Glutamatergic neuron (in vitro differentiated cells): ENCODE measurements around the gene KRTAP10-1. TPM values are rescaled to one million over a fixed set of nuclear protein-coding genes. Genes with fewer than 3 reads are reported as not detected.

Source experiments
- DNase-seq: peaks from one replicate; pipeline ENCODE4 v3.0.0; 2022
- H3K27ac Mint-ChIP-seq: one replicate; pipeline ENCODE4 v1.8.0; 2020; ENCODE audit warnings: mild to moderate bottlenecking, mixed read lengths, inconsistent platforms; ENCODE audit not compliant: unreplicated experiment
- H3K27me3 Mint-ChIP-seq: one replicate; pipeline ENCODE4 v1.8.0; 2020; ENCODE audit warnings: mild to moderate bottlenecking, moderate library complexity, mixed read lengths, inconsistent platforms; ENCODE audit not compliant: unreplicated experiment
- H3K36me3 Mint-ChIP-seq: one replicate; pipeline ENCODE4 v1.8.0; 2020; ENCODE audit warnings: mild to moderate bottlenecking, mixed read lengths, inconsistent platforms; ENCODE audit not compliant: unreplicated experiment
- H3K4me1 Mint-ChIP-seq: one replicate; pipeline ENCODE4 v1.8.0; 2020; ENCODE audit warnings: mild to moderate bottlenecking, low read depth, mixed read lengths, inconsistent platforms; ENCODE audit not compliant: unreplicated experiment
- H3K4me3 Mint-ChIP-seq: one replicate; pipeline ENCODE4 v1.8.0; 2020; ENCODE audit warnings: mild to moderate bottlenecking, mixed read lengths, inconsistent platforms; ENCODE audit not compliant: unreplicated experiment
- H3K9me3 Mint-ChIP-seq: one replicate; pipeline ENCODE4 v1.8.0; 2020; ENCODE audit warnings: mild to moderate bottlenecking, moderate library complexity, mixed read lengths, inconsistent platforms; ENCODE audit not compliant: unreplicated experiment
- total RNA-seq: library from RNA; stranded (reverse); fragmentation: NEBNext Ultra II Directional; extraction: Animal tissue kit (Norgen Biotek cat#: 25700); gene quantifications from one replicate; pipeline ENCODE4 v1.2.1, GENCODE V29; 2021; ENCODE audit not compliant: unreplicated experiment
- TF ChIP-seq, protein P1 (sequence below): fragments of 200-600 bp; sonication (generic); IDR thresholded peaks from one replicate; pipeline ENCODE4 v1.5.0; 2021; ENCODE audit not compliant: partially characterized antibody, unreplicated experiment

The KRTAP10-1 gene
- total RNA-seq, 1 donor from 2014 or later: not detected

GRCh38 chr21:44568667-44569556, 28.9 kb upstream of the KRTAP10-1 start:
- TF ChIP-seq, protein P1, sequence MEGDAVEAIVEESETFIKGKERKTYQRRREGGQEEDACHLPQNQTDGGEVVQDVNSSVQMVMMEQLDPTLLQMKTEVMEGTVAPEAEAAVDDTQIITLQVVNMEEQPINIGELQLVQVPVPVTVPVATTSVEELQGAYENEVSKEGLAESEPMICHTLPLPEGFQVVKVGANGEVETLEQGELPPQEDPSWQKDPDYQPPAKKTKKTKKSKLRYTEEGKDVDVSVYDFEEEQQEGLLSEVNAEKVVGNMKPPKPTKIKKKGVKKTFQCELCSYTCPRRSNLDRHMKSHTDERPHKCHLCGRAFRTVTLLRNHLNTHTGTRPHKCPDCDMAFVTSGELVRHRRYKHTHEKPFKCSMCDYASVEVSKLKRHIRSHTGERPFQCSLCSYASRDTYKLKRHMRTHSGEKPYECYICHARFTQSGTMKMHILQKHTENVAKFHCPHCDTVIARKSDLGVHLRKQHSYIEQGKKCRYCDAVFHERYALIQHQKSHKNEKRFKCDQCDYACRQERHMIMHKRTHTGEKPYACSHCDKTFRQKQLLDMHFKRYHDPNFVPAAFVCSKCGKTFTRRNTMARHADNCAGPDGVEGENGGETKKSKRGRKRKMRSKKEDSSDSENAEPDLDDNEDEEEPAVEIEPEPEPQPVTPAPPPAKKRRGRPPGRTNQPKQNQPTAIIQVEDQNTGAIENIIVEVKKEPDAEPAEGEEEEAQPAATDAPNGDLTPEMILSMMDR: no peak
- no peaks in the 10 kb centered on the region for H3K4me1 Mint-ChIP-seq
- DNase-seq: no peak
- H3K9me3 Mint-ChIP-seq: peaks cover 17% of the 10 kb centered on the region
- H3K27ac Mint-ChIP-seq: no peak overlapping the region
- peaks cover 17% of the 10 kb centered on the region for H3K36me3 Mint-ChIP-seq
- H3K27me3 Mint-ChIP-seq: peaks cover 7% of the 10 kb centered on the region
- no peak overlapping the region for H3K4me3 Mint-ChIP-seq

- Mint-ChIP-seq H3K4me3 (no peak overlapping the region), H3K36me3 (peaks cover 17% of the 10 kb centered on the region), H3K27ac (no peak overlapping the region), H3K9me3 (peaks cover 17% of the 10 kb centered on the region), H3K27me3 (peaks cover 7% of the 10 kb centered on the region), H3K4me1 (no peaks in the 10 kb centered on the region)
- no peak for DNase-seq
- TF ChIP-seq, protein P1: no peak
Observed at GRCh38 chr21:44568261-44568660, 28.3 kb upstream of the KRTAP10-1 start.

- H3K4me1 Mint-ChIP-seq: no peaks in the 10 kb centered on the region
- TF ChIP-seq, protein P1: no peak
- peaks cover 7% of the 10 kb centered on the region for H3K27me3 Mint-ChIP-seq
- no peak overlapping the region for H3K27ac Mint-ChIP-seq
- no peak for DNase-seq
- H3K36me3 Mint-ChIP-seq: peaks cover 12% of the 10 kb centered on the region
- no peak overlapping the region for H3K4me3 Mint-ChIP-seq
- H3K9me3 Mint-ChIP-seq: peaks cover 12% of the 10 kb centered on the region
Observed at GRCh38 chr21:44567481-44568171, 27.6 kb upstream of the KRTAP10-1 start.

GRCh38 chr21:44566403-44566802, 26.4 kb upstream of the KRTAP10-1 start:
- no peaks in the 10 kb centered on the region for H3K4me1 Mint-ChIP-seq
- H3K4me3 Mint-ChIP-seq: no peak overlapping the region
- peaks cover 2% of the 10 kb centered on the region for H3K36me3 Mint-ChIP-seq
- TF ChIP-seq, protein P1: no peak
- no peak for DNase-seq
- peaks cover 6% of the 10 kb centered on the region for H3K9me3 Mint-ChIP-seq
- H3K27me3 Mint-ChIP-seq: peaks cover 3% of the 10 kb centered on the region
- no peak overlapping the region for H3K27ac Mint-ChIP-seq
